ENCODE data around the gene SCO2. TPM values are rescaled to one million over a fixed set of nuclear protein-coding genes. Genes with fewer than 3 reads are reported as not detected.
"Not testable (repeated sequence)": the region's sequence is repeated elsewhere in the genome, so short reads cannot be mapped to it uniquely, and the experiment has no call there.

The SCO2 gene
- total RNA-seq, 1 experiment from 2014 or later, result 1.1 TPM

GRCh38 chr22:50547263-50547985, 22.0 kb upstream of the SCO2 start:
- no peak overlapping the region for H3K4me2 ChIP-seq (ENCODE audit: low read depth, low read length, poor library complexity, severe bottlenecking)
- H3K36me3 ChIP-seq (ENCODE audit: insufficient read depth, low read length), result no peaks in the 10 kb centered on the region
- no peaks in the 10 kb centered on the region for H3K79me2 ChIP-seq (ENCODE audit: low read length)
- no peak overlapping the region for H2AFZ ChIP-seq (ENCODE audit: low read length)
- no peak overlapping the region for H3K4me3 ChIP-seq (ENCODE audit: low read length)
- H3K4me1 ChIP-seq (ENCODE audit: low read length), result peaks cover 40% of the 10 kb centered on the region
- peak; percentile 56 for DNase-seq
- no peaks in the 10 kb centered on the region for H4K20me1 ChIP-seq (ENCODE audit: insufficient read depth, low read depth, low read length)
- H3K27me3 ChIP-seq (ENCODE audit: low read length), result no peaks in the 10 kb centered on the region
- no peaks in the 10 kb centered on the region for H3K9me3 ChIP-seq (ENCODE audit: low read length)
- H3K9me2 ChIP-seq (replicated peaks; ENCODE audit: insufficient read depth, low read length), result no peaks in the 10 kb centered on the region
- H3K9ac ChIP-seq (ENCODE audit: low read length), result no peak overlapping the region
- H3K27ac ChIP-seq (ENCODE audit: low read length), result no peak overlapping the region

- Histone ChIP-seq H3K9ac (ENCODE audit: low read length) (no peak overlapping the region), H2AFZ (ENCODE audit: low read length) (no peak overlapping the region), H3K27me3 (ENCODE audit: low read length) (no peaks in the 10 kb centered on the region), H3K79me2 (ENCODE audit: low read length) (no peaks in the 10 kb centered on the region), H3K9me3 (ENCODE audit: low read length) (no peaks in the 10 kb centered on the region), H3K4me2 (ENCODE audit: low read depth, low read length, poor library complexity, severe bottlenecking) (no peak overlapping the region), H3K36me3 (ENCODE audit: insufficient read depth, low read length) (no peaks in the 10 kb centered on the region), H3K4me3 (ENCODE audit: low read length) (no peak overlapping the region), H4K20me1 (ENCODE audit: insufficient read depth, low read depth, low read length) (no peaks in the 10 kb centered on the region), H3K27ac (ENCODE audit: low read length) (no peak overlapping the region), H3K9me2 (replicated peaks; ENCODE audit: insufficient read depth, low read length) (no peaks in the 10 kb centered on the region), H3K4me1 (ENCODE audit: low read length) (peaks cover 48% of the 10 kb centered on the region)
- DNase-seq, result no peak
Measured at GRCh38 chr22:50546326-50547262, 21.2 kb upstream of the SCO2 start.

GRCh38 chr22:50545522-50546325, 20.3 kb upstream of the SCO2 start, which contains the start of gene KLHDC7B:
Gene KLHDC7B, plus strand, starts transcription at chr22:50545899. Its CDS starts 345 bp downstream, at chr22:50546244.
- Histone ChIP-seq H3K27me3 (ENCODE audit: low read length) (no peaks in the 10 kb centered on the region), H3K4me3 (ENCODE audit: low read length) (no peak within 1 kb of the TSS), H3K9me3 (ENCODE audit: low read length) (no peaks in the 10 kb centered on the region), H3K79me2 (ENCODE audit: low read length) (no peaks in the 10 kb centered on the region), H3K36me3 (ENCODE audit: insufficient read depth, low read length) (no peaks in the 10 kb centered on the region), H2AFZ (ENCODE audit: low read length) (no peak within 1 kb of the TSS), H3K4me2 (ENCODE audit: low read depth, low read length, poor library complexity, severe bottlenecking) (peak within 1 kb of the TSS; percentile 62), H3K9me2 (replicated peaks; ENCODE audit: insufficient read depth, low read length) (no peaks in the 10 kb centered on the region), H3K9ac (ENCODE audit: low read length) (peak within 1 kb of the TSS; percentile 53; the same call in 1 of the 2 replicates), H3K4me1 (ENCODE audit: low read length) (peaks cover 57% of the 10 kb centered on the region), H3K27ac (ENCODE audit: low read length) (no peak within 1 kb of the TSS), H4K20me1 (ENCODE audit: insufficient read depth, low read depth, low read length) (no peaks in the 10 kb centered on the region)
- DNase-seq, result no peak

GRCh38 chr22:50544746-50545253, 19.4 kb upstream of the SCO2 start:
- Histone ChIP-seq H3K36me3 (ENCODE audit: insufficient read depth, low read length) (no peaks in the 10 kb centered on the region), H3K27me3 (ENCODE audit: low read length) (no peaks in the 10 kb centered on the region), H4K20me1 (ENCODE audit: insufficient read depth, low read depth, low read length) (no peaks in the 10 kb centered on the region), H3K9me3 (ENCODE audit: low read length) (no peaks in the 10 kb centered on the region), H3K9ac (ENCODE audit: low read length) (peak overlapping the region; percentile 53), H3K4me1 (ENCODE audit: low read length) (peaks cover 66% of the 10 kb centered on the region), H2AFZ (ENCODE audit: low read length) (0 out of 2 replicates have a peak overlapping the region, but pooled peaks have one; percentile 75), H3K9me2 (replicated peaks; ENCODE audit: insufficient read depth, low read length) (no peaks in the 10 kb centered on the region), H3K4me2 (ENCODE audit: low read depth, low read length, poor library complexity, severe bottlenecking) (peak overlapping the region; percentile 62), H3K4me3 (ENCODE audit: low read length) (peak overlapping the region; percentile 57), H3K79me2 (ENCODE audit: low read length) (no peaks in the 10 kb centered on the region), H3K27ac (ENCODE audit: low read length) (no peak overlapping the region)
- DNase-seq, result no peak

- Histone ChIP-seq H3K4me2 (ENCODE audit: low read depth, low read length, poor library complexity, severe bottlenecking) (peak overlapping the region; percentile 62), H3K9me3 (ENCODE audit: low read length) (no peaks in the 10 kb centered on the region), H3K36me3 (ENCODE audit: insufficient read depth, low read length) (no peaks in the 10 kb centered on the region), H3K9ac (ENCODE audit: low read length) (peak overlapping the region; percentile 53), H3K27me3 (ENCODE audit: low read length) (no peaks in the 10 kb centered on the region), H3K9me2 (replicated peaks; ENCODE audit: insufficient read depth, low read length) (no peaks in the 10 kb centered on the region), H4K20me1 (ENCODE audit: insufficient read depth, low read depth, low read length) (no peaks in the 10 kb centered on the region), H3K4me3 (ENCODE audit: low read length) (peak overlapping the region; percentile 57), H3K79me2 (ENCODE audit: low read length) (no peaks in the 10 kb centered on the region), H3K4me1 (ENCODE audit: low read length) (peaks cover 68% of the 10 kb centered on the region), H3K27ac (ENCODE audit: low read length) (no peak overlapping the region), H2AFZ (ENCODE audit: low read length) (peak overlapping the region; percentile 75; the same call in 1 of the 2 replicates)
- DNase-seq, result peak; percentile 90
Measured at GRCh38 chr22:50544078-50544745, 18.8 kb upstream of the SCO2 start.

GRCh38 chr22:50542416-50542927, 17.1 kb upstream of the SCO2 start:
- Histone ChIP-seq H3K4me1 (ENCODE audit: low read length) (peaks cover 56% of the 10 kb centered on the region), H3K4me2 (ENCODE audit: low read depth, low read length, poor library complexity, severe bottlenecking) (peak overlapping the region; percentile 34), H3K36me3 (ENCODE audit: insufficient read depth, low read length) (no peaks in the 10 kb centered on the region), H4K20me1 (ENCODE audit: insufficient read depth, low read depth, low read length) (no peaks in the 10 kb centered on the region), H3K4me3 (ENCODE audit: low read length) (no peak overlapping the region), H3K9ac (ENCODE audit: low read length) (peak overlapping the region; percentile 5; the same call in 1 of the 2 replicates), H3K9me2 (replicated peaks; ENCODE audit: insufficient read depth, low read length) (no peaks in the 10 kb centered on the region), H3K9me3 (ENCODE audit: low read length) (no peaks in the 10 kb centered on the region), H2AFZ (ENCODE audit: low read length) (peak overlapping the region; percentile 96), H3K79me2 (ENCODE audit: low read length) (no peaks in the 10 kb centered on the region), H3K27me3 (ENCODE audit: low read length) (no peaks in the 10 kb centered on the region), H3K27ac (ENCODE audit: low read length) (peak overlapping the region; percentile 96)
- DNase-seq, result peak; percentile 76

GRCh38 chr22:50541667-50542026, 16.2 kb upstream of the SCO2 start:
- H3K27me3 ChIP-seq (ENCODE audit: low read length); DNase-seq; H2AFZ ChIP-seq (ENCODE audit: low read length); H4K20me1 ChIP-seq (ENCODE audit: insufficient read depth, low read depth, low read length); H3K9me3 ChIP-seq (ENCODE audit: low read length); H3K79me2 ChIP-seq (ENCODE audit: low read length); H3K9ac ChIP-seq (ENCODE audit: low read length); H3K36me3 ChIP-seq (ENCODE audit: insufficient read depth, low read length); H3K9me2 ChIP-seq (replicated peaks; ENCODE audit: insufficient read depth, low read length); H3K4me3 ChIP-seq (ENCODE audit: low read length): not testable (repeated sequence)
- H3K4me1 ChIP-seq (ENCODE audit: low read length), result peaks cover 54% of the 10 kb centered on the region
- H3K4me2 ChIP-seq (ENCODE audit: low read depth, low read length, poor library complexity, severe bottlenecking), result peak overlapping the region; percentile 53
- peak overlapping the region; percentile 96 for H3K27ac ChIP-seq (ENCODE audit: low read length)

All from Karpas-422 (cell line).